Neuronal stem cell (in vitro differentiated cells): ENCODE data around the gene PITPNB.
A peak's percentile ranks its signal among the peaks of the same experiment; 100 is the strongest.

Source experiments
- DNase-seq: peaks from one replicate; pipeline ENCODE4 v3.0.0-alpha.2; 2013; ENCODE audit warnings: low spot score
- H2AFZ ChIP-seq: one replicate; pipeline ENCODE4 v1.6.1; 2013; ENCODE audit warnings: mild to moderate bottlenecking, low read length, inconsistent platforms
- H2AK5ac ChIP-seq: 2 replicates; pipeline ENCODE4 v1.6.1; 2013; ENCODE audit warnings: low read depth, mild to moderate bottlenecking, inconsistent platforms, low read length, moderate library complexity, mixed read lengths
- H2BK120ac ChIP-seq: 2 replicates; pipeline ENCODE4 v1.6.1; 2013; ENCODE audit warnings: low read depth, mild to moderate bottlenecking, inconsistent platforms, low read length, moderate library complexity, mixed read lengths
- H2BK12ac ChIP-seq: one replicate; pipeline ENCODE4 v1.6.1; 2013; ENCODE audit warnings: low read length, inconsistent platforms
- H2BK15ac ChIP-seq: 2 replicates; pipeline ENCODE4 v1.6.1; 2013; ENCODE audit warnings: mild to moderate bottlenecking, low read length, inconsistent platforms, mixed read lengths
- H2BK5ac ChIP-seq: one replicate; pipeline ENCODE4 v1.6.1; 2013; ENCODE audit warnings: inconsistent platforms, mild to moderate bottlenecking, low read length, moderate library complexity
- H3K14ac ChIP-seq: one replicate; pipeline ENCODE4 v1.6.1; 2013; ENCODE audit warnings: low read length, inconsistent platforms
- H3K18ac ChIP-seq: 2 replicates; pipeline ENCODE4 v1.6.1; 2013; ENCODE audit warnings: low read length, inconsistent platforms
- H3K23ac ChIP-seq: 2 replicates; pipeline ENCODE4 v1.6.1; 2013; ENCODE audit warnings: low read depth, mild to moderate bottlenecking, mixed read lengths, low read length, inconsistent platforms; ENCODE audit not compliant: poor library complexity
- H3K27ac ChIP-seq: replicated peaks from 3 replicates; pipeline ENCODE4 v1.5.1; 2013; ENCODE audit warnings: low read length, inconsistent platforms
- H3K27me3 ChIP-seq, 3 experiments: 2 replicates each; pipeline ENCODE4 v1.6.1; 2013; ENCODE audit warnings: low read length in 3 of 3, mild to moderate bottlenecking in 2 of 3, inconsistent platforms in 1 of 3, low read depth in 1 of 3, mixed read lengths in 1 of 3, moderate library complexity in 1 of 3; ENCODE audit not compliant: control insufficient read depth in 3 of 3, insufficient read depth in 3 of 3
- H3K36me3 ChIP-seq, 2 donors: replicated peaks in 1 of 2; 2 replicates each; pipeline ENCODE4 v1.6.1; 2013; ENCODE audit warnings: low read length in 2 of 2; ENCODE audit not compliant: control insufficient read depth in 2 of 2, insufficient read depth in 2 of 2
- H3K4ac ChIP-seq: 2 replicates; pipeline ENCODE4 v1.6.1; 2013; ENCODE audit warnings: inconsistent platforms, mild to moderate bottlenecking, low read length, moderate library complexity
- H3K4me1 ChIP-seq, 2 donors: 1 replicate in 1 of 2; 2 replicates in 1 of 2; pipeline ENCODE4 v1.6.1; 2013; ENCODE audit warnings: low read length in 2 of 2, low read depth in 1 of 2; ENCODE audit not compliant: control insufficient read depth in 2 of 2, insufficient read depth in 1 of 2
- H3K4me2 ChIP-seq: one replicate; pipeline ENCODE4 v1.6.1; 2013; ENCODE audit warnings: mild to moderate bottlenecking, low read length, inconsistent platforms; ENCODE audit not compliant: insufficient read depth, poor library complexity, severe bottlenecking
- H3K4me3 ChIP-seq, 2 donors: 2 replicates each; pipeline ENCODE4 v1.5.1; 2013; ENCODE audit warnings: low read length in 2 of 2, mild to moderate bottlenecking in 2 of 2, inconsistent platforms in 1 of 2, moderate library complexity in 1 of 2
- H3K79me1 ChIP-seq: one replicate; pipeline ENCODE4 v1.6.1; 2013; ENCODE audit warnings: low read depth, mild to moderate bottlenecking, inconsistent platforms, low read length, moderate library complexity
- H3K9ac ChIP-seq: one replicate; pipeline ENCODE4 v1.6.1; 2013; ENCODE audit warnings: mild to moderate bottlenecking, low read depth, low read length, inconsistent platforms; ENCODE audit not compliant: poor library complexity
- H3K9me3 ChIP-seq, 2 donors: replicated peaks in 1 of 2; 2 replicates each; pipeline versions ENCODE3 to v1.6.1; 2013; ENCODE audit warnings: low read length in 2 of 2, mild to moderate bottlenecking in 2 of 2, inconsistent platforms in 1 of 2, low read depth in 1 of 2, mixed read lengths in 1 of 2, moderate library complexity in 1 of 2; ENCODE audit not compliant: control insufficient read depth in 2 of 2, insufficient read depth in 1 of 2
- H4K8ac ChIP-seq: one replicate; pipeline ENCODE4 v1.6.1; 2013; ENCODE audit warnings: low read depth, mild to moderate bottlenecking, inconsistent platforms, low read length, moderate library complexity
- H4K91ac ChIP-seq: one replicate; pipeline ENCODE4 v1.6.1; 2013; ENCODE audit warnings: low read length, low read depth, mild to moderate bottlenecking, inconsistent platforms; ENCODE audit not compliant: poor library complexity
- WGBS, 2 donors: extraction: QIAGEN DNeasy Blood & Tissue Kit; methylation state at CpG; one replicate each; pipeline ENCODE4 v1.1.7; 2013; ENCODE audit warnings: missing lambda C conversion rate in 2 of 2, mixed read lengths in 1 of 2; ENCODE audit not compliant: insufficient read length in 2 of 2, insufficient replicate concordance in 1 of 2; ENCODE audit errors: extremely low coverage in 2 of 2; 5-methylcytosine and 5-hydroxymethylcytosine counted together

PITPNB gene

DNA sequence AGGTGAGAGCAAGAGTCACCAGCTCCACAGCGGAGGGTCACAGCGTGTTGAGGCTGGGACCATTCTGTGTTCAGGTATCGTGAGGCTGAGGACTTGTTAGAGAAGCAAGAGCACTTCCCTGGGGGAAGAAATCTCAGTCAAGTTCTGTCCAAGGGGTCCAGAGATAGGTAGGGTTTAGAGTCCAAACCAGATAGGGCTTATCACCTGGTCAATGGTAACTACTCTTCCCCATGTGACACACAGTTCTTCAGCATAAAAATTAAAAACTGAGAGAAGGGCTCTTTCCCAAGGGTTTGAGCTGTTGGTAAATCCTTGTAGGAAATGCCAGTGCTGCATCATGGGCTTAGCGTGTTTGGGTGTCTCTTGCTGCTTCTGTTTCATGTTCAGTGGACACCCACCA, 62.7 kb downstream of the PITPNB start:
- H2AK5ac ChIP-seq: no peak overlapping the region
- H4K8ac ChIP-seq: no peak overlapping the region
- no peak overlapping the region for H4K91ac ChIP-seq
- H3K9ac ChIP-seq: no peak overlapping the region
- H3K4ac ChIP-seq: no peak overlapping the region
- no peak overlapping the region for H2BK15ac ChIP-seq
- no peak overlapping the region for H2BK5ac ChIP-seq
- H2BK12ac ChIP-seq: no peak overlapping the region
- H3K27ac ChIP-seq: no peak overlapping the region
- H3K36me3 ChIP-seq: peaks cover 19 to 98% of the 10 kb centered on the region in 2 donors
- no peak for DNase-seq
- peaks cover 9% of the 10 kb centered on the region in 2 donors for H3K4me1 ChIP-seq
- H3K14ac ChIP-seq: no peak overlapping the region
- no peak overlapping the region for H2AFZ ChIP-seq
- H3K23ac ChIP-seq: no peak overlapping the region
- WGBS, 2 donors: no CpG with 5 or more reads among the region's 4 CpGs
- H3K18ac ChIP-seq: no peak overlapping the region
- H3K4me3 ChIP-seq: no peak overlapping the region
- H3K4me2 ChIP-seq: no peak overlapping the region
- no peaks in the 10 kb centered on the region for H3K27me3 ChIP-seq
- no peaks in the 10 kb centered on the region for H3K79me1 ChIP-seq
- H3K9me3 ChIP-seq: peaks cover 0 to 6% of the 10 kb centered on the region in 2 donors
- no peak overlapping the region for H2BK120ac ChIP-seq

DNA sequence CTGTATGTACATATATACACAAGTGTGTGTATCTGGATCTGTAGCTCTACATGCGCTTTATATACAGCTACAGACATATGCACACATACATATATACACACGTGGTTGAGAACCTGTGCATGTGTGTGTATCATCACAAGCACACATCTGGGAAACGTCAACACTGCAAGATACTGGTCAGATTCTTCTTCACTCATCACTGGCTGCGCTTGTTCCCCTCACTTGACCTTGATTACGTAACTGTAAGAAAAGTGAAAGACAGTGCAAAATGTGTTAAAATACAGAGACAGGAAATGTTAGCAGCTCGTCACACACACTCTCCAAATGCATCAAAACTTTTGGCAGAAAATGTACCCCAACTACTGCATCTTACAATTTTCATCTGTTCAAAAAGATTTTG, 65.6 kb downstream of the PITPNB start:
- H3K79me1 ChIP-seq: no peaks in the 10 kb centered on the region
- H2BK12ac ChIP-seq: no peak overlapping the region
- no peak overlapping the region for H4K91ac ChIP-seq
- H3K9me3 ChIP-seq: peaks cover 0 to 6% of the 10 kb centered on the region in 2 donors
- H3K27ac ChIP-seq: no peak overlapping the region
- no CpG with 5 or more reads among the region's 6 CpGs for WGBS, 2 donors
- no peak overlapping the region for H4K8ac ChIP-seq
- no peak overlapping the region for H2BK120ac ChIP-seq
- no peak overlapping the region for H2AFZ ChIP-seq
- no peak overlapping the region for H2AK5ac ChIP-seq
- H3K4me2 ChIP-seq: no peak overlapping the region
- no peak overlapping the region for H3K18ac ChIP-seq
- no peak overlapping the region for H3K9ac ChIP-seq
- H3K4me1 ChIP-seq: peaks cover 22 to 24% of the 10 kb centered on the region in 2 donors
- no peak overlapping the region for H3K4ac ChIP-seq
- H2BK5ac ChIP-seq: no peak overlapping the region
- DNase-seq: no peak
- H3K4me3 ChIP-seq: no peak overlapping the region
- H3K27me3 ChIP-seq: no peaks in the 10 kb centered on the region
- no peak overlapping the region for H3K23ac ChIP-seq
- no peak overlapping the region for H3K14ac ChIP-seq
- H3K36me3 ChIP-seq: peaks cover 19 to 97% of the 10 kb centered on the region in 2 donors
- H2BK15ac ChIP-seq: no peak overlapping the region

GRCh38 chr22:27851974-27852746, 66.9 kb downstream of the PITPNB start:
- no peak overlapping the region for H2BK12ac ChIP-seq
- H2BK15ac ChIP-seq: no peak overlapping the region
- H3K4ac ChIP-seq: no peak overlapping the region
- H3K4me1 ChIP-seq: peaks cover 22 to 24% of the 10 kb centered on the region in 2 donors
- WGBS, 2 donors: no CpG with 5 or more reads among the region's 7 CpGs
- H3K23ac ChIP-seq: no peak overlapping the region
- no peaks in the 10 kb centered on the region for H3K27me3 ChIP-seq
- H3K9me3 ChIP-seq: peaks cover 0 to 6% of the 10 kb centered on the region in 2 donors
- no peak overlapping the region for H3K4me3 ChIP-seq
- no peak overlapping the region for H3K9ac ChIP-seq
- H4K91ac ChIP-seq: no peak overlapping the region
- H3K4me2 ChIP-seq: no peak overlapping the region
- no peak overlapping the region for H2BK120ac ChIP-seq
- H2AK5ac ChIP-seq: no peak overlapping the region
- no peak for DNase-seq
- no peak overlapping the region for H3K14ac ChIP-seq
- peak overlapping the region; percentile 13 for H3K27ac ChIP-seq
- peaks cover 17 to 93% of the 10 kb centered on the region in 2 donors for H3K36me3 ChIP-seq
- H4K8ac ChIP-seq: no peak overlapping the region
- no peak overlapping the region for H2BK5ac ChIP-seq
- no peak overlapping the region for H3K18ac ChIP-seq
- H3K79me1 ChIP-seq: no peaks in the 10 kb centered on the region
- no peak overlapping the region for H2AFZ ChIP-seq

DNA sequence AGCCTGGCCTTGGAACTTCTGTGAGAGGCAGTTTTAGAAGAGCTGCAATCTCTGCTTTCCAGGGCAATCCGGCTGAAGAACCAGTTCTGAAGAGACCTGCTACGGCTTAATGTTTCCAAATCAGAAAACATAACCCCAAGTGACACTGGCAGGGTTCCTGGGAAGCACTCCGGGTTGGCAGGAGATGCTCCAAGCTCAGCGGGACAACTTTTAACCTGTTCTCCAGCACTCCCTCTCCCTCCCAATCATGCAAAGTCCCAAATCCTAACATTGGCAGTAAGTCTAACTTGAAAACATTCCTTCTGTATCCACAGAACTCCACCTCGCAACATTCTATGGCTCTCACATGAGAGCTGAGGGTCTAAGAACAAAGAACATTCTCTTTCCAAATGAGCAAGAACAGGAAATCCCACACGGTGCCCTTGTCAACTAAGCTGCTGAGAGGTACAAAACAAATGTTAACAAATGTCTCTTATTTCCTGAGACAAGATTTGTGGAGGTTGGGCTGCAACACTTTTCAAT, 69.0 kb downstream of the PITPNB start:
- no peaks in the 10 kb centered on the region for H3K27me3 ChIP-seq
- H3K23ac ChIP-seq: no peak overlapping the region
- H2BK12ac ChIP-seq: no peak overlapping the region
- H3K9me3 ChIP-seq: no peaks in the 10 kb centered on the region
- H2BK5ac ChIP-seq: no peak overlapping the region
- H3K4me2 ChIP-seq: no peak overlapping the region
- no peak overlapping the region for H2AFZ ChIP-seq
- H4K8ac ChIP-seq: no peak overlapping the region
- no peaks in the 10 kb centered on the region for H3K79me1 ChIP-seq
- no peak for DNase-seq
- no peak overlapping the region for H2BK120ac ChIP-seq
- no peak overlapping the region for H3K4ac ChIP-seq
- no peak overlapping the region for H3K14ac ChIP-seq
- no peak overlapping the region for H2BK15ac ChIP-seq
- H2AK5ac ChIP-seq: no peak overlapping the region
- WGBS, 2 donors: no CpG with 5 or more reads among the region's 6 CpGs
- H3K18ac ChIP-seq: no peak overlapping the region
- peaks cover 11 to 72% of the 10 kb centered on the region in 2 donors for H3K36me3 ChIP-seq
- H4K91ac ChIP-seq: no peak overlapping the region
- H3K4me3 ChIP-seq: no peak overlapping the region
- H3K4me1 ChIP-seq: peaks cover 23 to 26% of the 10 kb centered on the region in 2 donors
- no peak overlapping the region for H3K27ac ChIP-seq
- no peak overlapping the region for H3K9ac ChIP-seq
